ENCODE data around the gene KCNG3.
"Not testable (repeated sequence)": the region's sequence is repeated elsewhere in the genome, so short reads cannot be mapped to it uniquely, and the experiment has no call there.

The KCNG3 gene

DNA sequence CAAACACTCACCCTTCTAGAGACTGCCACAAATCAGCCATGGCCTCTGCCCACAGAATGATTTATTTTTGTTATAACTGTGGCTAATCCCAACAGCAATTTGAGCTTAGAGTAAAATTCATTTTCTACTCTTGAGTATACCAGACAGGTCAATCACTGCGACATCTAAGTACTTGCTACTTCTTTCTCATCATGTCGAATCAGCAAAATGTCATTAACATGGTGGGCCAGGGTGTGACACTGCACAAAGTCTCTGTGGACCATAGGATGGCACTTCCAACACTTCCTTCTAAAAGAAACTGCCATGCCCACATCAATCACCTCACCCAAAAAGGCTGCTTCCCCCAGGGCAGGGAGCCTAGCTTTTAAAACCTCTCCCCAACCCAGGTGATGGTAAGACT lies 64.4 kb downstream of the KCNG3 start:
- no peak for DNase-seq (ENCODE audit: low read depth)

DNA sequence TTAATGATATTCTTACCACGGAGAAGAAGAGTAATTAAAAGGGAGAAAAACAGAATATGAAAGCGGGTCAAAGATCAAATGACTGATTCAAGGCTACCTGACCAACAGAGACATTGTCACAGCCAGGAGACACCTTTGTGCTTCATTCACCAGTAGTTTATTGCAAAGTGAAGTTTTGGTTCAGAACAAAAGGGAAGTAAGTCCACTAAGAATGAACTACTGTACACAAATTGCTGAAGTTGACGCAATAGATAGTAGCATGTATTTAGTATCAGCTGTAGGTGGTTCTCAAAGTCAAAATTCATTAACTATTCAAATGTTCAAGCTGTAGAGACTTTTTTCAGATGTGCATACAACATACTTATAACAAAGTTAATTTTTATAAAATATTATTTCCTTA lies 68.1 kb downstream of the KCNG3 start:
- DNase-seq (ENCODE audit: low read depth): no peak

DNA sequence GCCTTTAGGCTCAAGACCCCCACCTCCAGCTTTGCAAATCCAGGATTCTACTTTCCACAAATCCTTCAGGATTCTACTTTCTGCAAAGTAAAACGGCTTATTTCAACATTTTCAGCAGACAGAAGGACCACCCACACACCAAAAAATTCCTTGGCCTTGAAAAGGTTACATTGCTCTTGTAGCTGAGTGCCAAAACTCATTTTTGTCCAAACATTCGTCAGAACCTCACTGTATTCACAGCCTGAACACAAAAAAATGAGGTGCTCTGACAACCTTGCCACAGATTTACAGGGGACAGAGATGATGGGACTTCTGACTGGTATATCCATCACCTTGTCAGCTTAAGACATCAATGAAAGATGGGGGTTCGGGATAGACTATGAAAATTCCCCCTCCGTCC lies 69.7 kb downstream of the KCNG3 start:
- DNase-seq (ENCODE audit: low read depth): no peak

DNA sequence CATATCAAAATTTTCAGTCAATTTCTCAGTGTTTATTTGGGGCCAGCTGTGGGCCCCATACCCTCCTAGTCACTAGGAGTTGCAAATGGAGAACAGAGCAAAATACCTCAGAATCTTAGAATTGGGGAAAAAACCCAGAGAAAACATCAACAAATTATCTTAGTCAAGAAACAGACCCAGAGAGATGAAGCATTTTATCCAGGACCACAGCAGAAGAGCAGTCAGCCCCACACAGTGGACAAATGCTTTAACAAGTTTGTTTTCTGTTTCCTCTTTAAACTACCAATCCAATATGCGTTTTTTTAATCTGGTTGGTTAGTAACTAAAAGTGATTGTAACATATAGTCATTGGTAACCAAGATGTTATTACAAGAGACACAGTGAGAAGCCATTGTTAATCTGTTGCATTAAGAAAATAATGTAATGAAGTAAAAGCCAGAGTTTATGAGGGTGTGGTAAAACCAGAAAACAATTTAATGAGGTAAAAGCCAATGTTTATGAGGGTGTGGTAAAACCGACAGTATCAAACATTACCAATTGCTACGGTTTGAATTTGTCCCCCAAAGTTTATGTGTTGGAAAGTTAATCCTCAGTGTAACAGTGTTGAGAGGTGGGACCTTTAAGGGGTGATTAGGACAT lies 72.1 kb downstream of the KCNG3 start:
- DNase-seq (ENCODE audit: low read depth): no peak

DNA sequence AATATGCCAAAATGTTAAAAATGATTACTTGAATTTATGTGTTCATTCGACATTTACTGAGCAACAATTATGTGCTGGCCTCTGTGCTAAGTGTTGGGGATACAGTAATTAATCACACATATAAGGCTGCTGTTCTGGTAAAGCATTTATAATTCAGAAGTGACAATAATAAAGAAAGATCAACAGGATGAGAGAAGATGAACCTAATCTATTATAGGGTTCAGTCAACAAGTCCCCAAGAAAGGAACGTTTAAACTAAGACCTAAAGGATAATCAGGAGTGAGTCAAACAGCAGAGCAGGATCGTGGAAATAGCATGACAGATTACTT lies 72.7 kb downstream of the KCNG3 start:
- no peak for DNase-seq (ENCODE audit: low read depth)

DNA sequence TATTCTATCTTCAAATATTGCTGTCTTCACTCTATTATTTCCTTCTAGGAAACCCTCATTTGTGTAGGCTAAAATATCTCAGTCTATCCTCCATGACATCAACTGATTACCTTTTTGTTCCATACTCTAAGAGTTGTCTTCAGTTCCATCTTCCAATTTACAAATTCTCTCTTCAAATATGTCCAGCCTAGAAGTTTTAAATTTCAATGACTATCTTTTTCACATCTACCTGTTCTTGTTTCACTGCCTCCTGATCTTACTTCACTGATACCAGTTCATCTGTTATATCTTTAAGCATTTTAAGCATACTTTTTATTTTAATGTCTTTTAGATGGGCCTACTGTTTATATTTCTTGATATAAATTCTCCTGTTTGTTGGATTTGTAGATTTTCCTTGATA lies 79.1 kb downstream of the KCNG3 start:
- no peak for DNase-seq (ENCODE audit: low read depth)

DNA sequence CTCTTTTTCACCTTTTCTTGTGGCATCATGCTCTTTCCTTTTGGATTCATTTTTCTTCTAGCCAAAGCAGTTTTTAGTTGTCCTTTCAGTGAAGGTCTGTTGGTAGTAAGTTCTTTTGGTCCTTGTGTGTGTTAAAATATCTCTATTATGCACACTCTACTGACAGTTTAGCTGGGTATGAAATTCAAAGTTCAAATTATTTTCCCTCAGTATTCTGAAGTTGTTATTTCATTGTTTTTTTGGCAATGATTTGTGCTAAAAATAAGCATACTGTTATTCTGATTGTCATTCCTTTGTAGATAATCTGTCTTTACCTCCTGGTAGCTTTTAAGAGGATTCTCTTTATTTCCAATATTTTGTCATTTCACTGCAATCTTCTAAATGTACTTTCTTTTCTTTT lies 79.6 kb downstream of the KCNG3 start:
- no peak for DNase-seq (ENCODE audit: low read depth)

DNA sequence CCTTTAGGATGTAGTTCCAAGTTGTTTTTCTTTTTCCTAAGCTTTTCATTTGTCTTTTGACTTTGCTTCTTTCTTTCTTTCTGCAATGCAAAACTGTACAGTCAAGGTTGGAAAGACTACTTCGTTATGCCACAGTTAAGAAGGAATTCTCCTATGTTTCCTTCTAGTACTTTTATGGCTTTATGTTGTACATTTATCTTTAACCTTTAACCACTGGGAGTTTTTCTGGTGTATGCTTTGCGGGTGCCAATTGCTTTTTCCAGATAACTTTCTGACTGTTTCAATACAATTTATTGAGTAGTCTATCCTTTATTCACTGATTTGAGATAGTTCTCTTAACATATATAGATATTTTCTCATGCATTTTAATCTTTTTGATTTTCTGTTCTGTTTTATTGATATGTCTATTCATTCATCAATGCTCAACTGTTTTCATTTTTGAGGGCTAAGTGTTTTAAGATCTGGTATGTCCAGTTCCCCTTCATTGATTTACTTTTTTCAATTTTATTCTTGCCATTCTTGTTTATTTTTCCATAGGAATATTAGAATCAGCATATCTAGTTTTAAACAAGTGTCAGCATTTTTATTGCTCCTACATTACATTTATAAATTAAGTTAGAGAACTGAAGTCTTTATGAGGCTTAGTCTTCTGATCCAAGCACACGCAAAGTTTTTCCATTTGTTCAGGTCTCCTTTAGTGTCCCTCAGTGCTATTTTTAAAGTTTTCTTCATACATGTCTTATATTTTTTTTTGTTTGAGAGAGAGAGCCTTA lies 82.9 kb downstream of the KCNG3 start:
- no peak for DNase-seq (ENCODE audit: low read depth)

DNA sequence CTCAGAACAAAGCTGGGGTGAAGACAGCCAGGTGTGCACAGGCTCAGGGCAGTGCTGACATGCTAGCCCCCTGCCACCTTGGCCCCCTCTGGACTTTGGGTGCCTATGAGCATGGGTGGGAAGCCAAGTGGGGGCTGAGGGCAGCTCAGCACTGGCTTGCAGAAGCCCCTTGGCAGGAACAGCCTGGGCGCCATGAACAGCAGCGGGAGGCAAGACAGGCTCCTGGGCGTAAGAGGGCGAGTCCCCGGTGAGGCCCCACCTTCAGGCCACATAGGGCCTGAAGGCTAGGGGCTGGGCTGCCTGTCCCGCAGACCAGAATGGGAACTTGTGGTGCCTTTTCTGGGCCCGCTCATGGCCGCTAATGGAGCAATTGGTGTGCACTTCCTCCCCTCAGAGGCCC lies 85.8 kb downstream of the KCNG3 start:
- no peak for DNase-seq (ENCODE audit: low read depth)

DNA sequence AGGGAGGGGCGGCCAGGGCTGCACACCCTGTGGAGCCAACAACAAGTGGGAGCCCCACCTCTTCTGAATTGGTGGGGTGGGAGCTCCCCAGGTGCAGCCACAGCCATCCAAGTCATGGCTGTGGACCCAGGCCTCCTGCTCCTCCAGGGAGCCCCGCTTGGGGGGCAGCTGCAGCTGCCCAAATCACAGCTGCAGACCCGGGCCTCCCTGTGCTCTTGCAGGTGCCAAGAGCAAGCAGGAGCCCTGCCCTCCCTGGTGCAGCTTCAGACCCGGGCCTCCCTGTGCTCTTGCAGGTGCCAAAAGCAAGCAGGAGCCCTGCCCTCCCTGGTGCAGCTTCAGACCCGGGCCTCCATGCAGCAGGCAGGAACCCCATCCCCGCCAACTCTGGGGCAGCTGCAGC lies 86.3 kb downstream of the KCNG3 start:
- no peak for DNase-seq (ENCODE audit: low read depth)

DNA sequence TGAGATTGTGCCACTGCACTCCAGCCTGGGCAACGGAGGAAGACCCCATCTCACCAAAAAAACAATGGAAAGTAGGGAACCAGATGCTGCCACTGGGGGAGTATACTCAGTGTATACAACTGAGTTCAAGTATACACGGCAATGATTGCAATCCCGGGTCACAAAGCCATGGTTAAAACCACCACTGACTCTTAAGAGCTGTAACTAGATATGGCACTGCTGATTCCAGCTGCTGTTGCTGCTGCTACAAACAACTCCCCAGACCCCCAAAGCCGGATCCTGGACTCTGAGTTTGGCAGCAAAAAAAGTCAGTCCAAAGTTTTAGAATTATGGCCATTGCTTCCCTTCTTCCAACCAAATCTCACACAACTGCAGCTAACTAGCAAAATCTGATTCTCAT lies 89.1 kb downstream of the KCNG3 start:
- DNase-seq (ENCODE audit: low read depth): no peak

DNA sequence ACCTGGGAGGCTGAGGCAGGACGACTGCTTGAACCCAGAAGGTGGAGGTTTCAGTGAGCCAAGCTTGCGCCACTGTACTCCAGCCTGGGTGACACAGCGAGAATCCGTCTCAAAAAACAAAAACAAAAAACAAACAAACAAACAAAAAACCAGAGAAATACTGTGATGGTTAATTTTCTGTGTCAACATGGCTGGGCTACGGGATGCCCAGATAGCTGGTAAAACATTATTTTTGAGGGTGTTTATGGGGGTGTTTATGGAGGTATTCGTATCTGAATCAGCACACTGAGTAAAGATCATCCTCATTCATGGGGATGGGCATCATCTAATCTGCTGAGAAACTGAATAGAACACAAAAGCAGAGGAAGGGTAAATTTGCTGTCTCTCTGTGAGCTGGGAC lies 92.0 kb downstream of the KCNG3 start:
- no peak for DNase-seq (ENCODE audit: low read depth)

DNA sequence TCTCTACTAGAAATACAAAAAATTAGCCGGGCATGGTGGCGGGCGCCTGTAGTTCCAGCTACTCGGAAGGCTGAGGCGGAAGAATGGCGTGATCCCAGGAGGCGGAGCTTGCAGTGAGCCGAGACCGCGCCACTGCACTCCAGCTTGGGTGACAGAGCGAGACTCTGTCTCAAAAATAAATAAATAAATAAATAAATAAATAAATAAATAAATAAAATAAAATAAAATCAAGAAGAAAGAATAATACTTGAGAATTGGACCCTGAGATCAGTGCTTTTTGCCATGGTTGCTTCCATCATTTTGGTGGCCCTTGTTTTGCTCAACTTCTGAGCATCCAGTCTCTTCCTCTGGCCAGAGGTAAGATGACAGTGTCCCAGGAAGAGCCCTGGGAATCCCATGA lies 95.7 kb downstream of the KCNG3 start:
- DNase-seq (ENCODE audit: low read depth): not testable (repeated sequence)

DNA sequence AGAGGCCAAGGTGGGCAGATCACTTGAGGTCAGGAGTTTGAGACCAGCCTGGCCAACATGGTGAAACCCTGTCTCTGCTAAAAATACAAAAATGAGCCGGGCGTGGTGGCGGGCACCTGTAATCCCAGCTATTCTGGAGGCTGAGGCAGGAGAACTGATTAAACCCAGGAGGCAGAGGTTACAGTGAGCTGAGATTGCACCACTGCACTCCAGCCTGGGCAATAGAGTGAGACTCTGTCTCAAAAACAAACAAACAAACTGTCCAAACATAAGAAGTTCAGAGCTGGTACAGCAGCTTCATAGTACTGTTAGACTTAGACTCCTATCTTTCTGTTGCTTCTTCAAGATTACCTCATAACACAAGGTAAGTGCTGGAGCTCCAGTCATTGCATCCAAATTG lies 100.5 kb downstream of the KCNG3 start:
- DNase-seq (ENCODE audit: low read depth): not testable (repeated sequence)

DNA sequence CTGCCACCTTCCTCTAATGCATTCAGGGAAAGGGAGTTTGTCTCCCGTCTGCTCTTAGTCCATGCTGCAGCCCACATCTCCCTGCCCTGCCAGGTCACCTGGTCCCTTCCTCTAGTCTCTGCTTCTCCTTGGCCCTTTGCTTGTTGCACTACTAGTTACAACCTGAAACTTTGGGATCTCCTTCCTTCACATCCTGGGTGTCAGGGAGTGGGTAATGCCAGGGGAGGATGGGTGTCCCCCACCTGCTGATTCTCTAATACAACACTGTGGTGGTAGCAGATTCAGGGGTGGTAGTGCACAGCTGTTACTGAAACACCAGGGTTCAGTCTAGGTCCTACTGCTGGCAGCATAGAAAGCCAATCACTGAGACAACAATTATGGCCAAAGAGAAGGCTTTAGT lies 101.6 kb downstream of the KCNG3 start:
- no peak for DNase-seq (ENCODE audit: low read depth)
